ENCODE results near the gene DHFR. TPM values are rescaled to one million over a fixed set of nuclear protein-coding genes. Genes with fewer than 3 reads are reported as not detected.
"Not testable (repeated sequence)": the region's sequence is repeated elsewhere in the genome, so short reads cannot be mapped to it uniquely, and the experiment has no call there.

The DHFR gene
- 14.8 TPM for total RNA-seq

GRCh38 chr5:80654391-80655230 is at the start of gene DHFR, which contains the start of gene MSH3:
Gene DHFR (minus strand): TSS chr5:80654983. CDS start chr5:80654489, 494 bp downstream.
Gene MSH3 (plus strand): TSS chr5:80654652. CDS start chr5:80654728, 76 bp downstream.
- peak; percentile 88 to 94 (median 90) for DNase-seq (ENCODE audit: low read depth in 2 of 3, low spot score in 2 of 3)

GRCh38 chr5:80704221-80704620 is 49.4 kb upstream of the DHFR start:
- DNase-seq (ENCODE audit: low read depth in 2 of 3, low spot score in 2 of 3) = no peak

- no peak for DNase-seq (ENCODE audit: low read depth in 2 of 3, low spot score in 2 of 3)
These were observed 49.0 kb upstream of the DHFR start for GRCh38 chr5:80703747-80704146.

- DNase-seq (ENCODE audit: low read depth in 2 of 3, low spot score in 2 of 3) = no peak
These were observed 48.5 kb upstream of the DHFR start for GRCh38 chr5:80703291-80703690.

GRCh38 chr5:80701597-80701996 is 46.8 kb upstream of the DHFR start:
- no peak for DNase-seq (ENCODE audit: low read depth in 2 of 3, low spot score in 2 of 3)

- DNase-seq (ENCODE audit: low read depth in 2 of 3, low spot score in 2 of 3) = no peak
These were observed 43.6 kb upstream of the DHFR start for GRCh38 chr5:80698369-80698768.

- DNase-seq (ENCODE audit: low read depth in 2 of 3, low spot score in 2 of 3) = no peak
These were observed 42.3 kb upstream of the DHFR start for GRCh38 chr5:80697100-80697499.

- DNase-seq (ENCODE audit: low read depth in 2 of 3, low spot score in 2 of 3) = no peak
These were observed 41.7 kb upstream of the DHFR start for GRCh38 chr5:80696450-80696849.

GRCh38 chr5:80695666-80696065 is 40.9 kb upstream of the DHFR start:
- no peak for DNase-seq (ENCODE audit: low read depth in 2 of 3, low spot score in 2 of 3)

- no peak for DNase-seq (ENCODE audit: low read depth in 2 of 3, low spot score in 2 of 3)
These were observed 34.8 kb upstream of the DHFR start for GRCh38 chr5:80689627-80690026.

- DNase-seq (ENCODE audit: low read depth in 2 of 3, low spot score in 2 of 3) = no peak
These were observed 34.1 kb upstream of the DHFR start for GRCh38 chr5:80688648-80689420.

- peak in 2 of 3 donors; percentile 11 to 66 for DNase-seq (ENCODE audit: low read depth in 2 of 3, low spot score in 2 of 3)
These were observed 32.0 kb upstream of the DHFR start for GRCh38 chr5:80686757-80687156.

GRCh38 chr5:80676706-80677105 is 21.9 kb upstream of the DHFR start:
- no peak for DNase-seq (ENCODE audit: low read depth in 2 of 3, low spot score in 2 of 3)

- peak in 2 of 3 donors; percentile 57 to 84 for DNase-seq (ENCODE audit: low read depth in 2 of 3, low spot score in 2 of 3)
These were observed 17.5 kb upstream of the DHFR start for GRCh38 chr5:80672140-80672736.

GRCh38 chr5:80668016-80668969 is 13.5 kb upstream of the DHFR start:
- DNase-seq (ENCODE audit: low read depth in 2 of 3, low spot score in 2 of 3) = no peak

- DNase-seq (ENCODE audit: low read depth in 2 of 3, low spot score in 2 of 3) = no peak
These were observed 12.6 kb upstream of the DHFR start for GRCh38 chr5:80667384-80667783.

GRCh38 chr5:80665057-80665456 is 10.3 kb upstream of the DHFR start:
- DNase-seq (ENCODE audit: low read depth in 2 of 3, low spot score in 2 of 3) = no peak

- DNase-seq (ENCODE audit: low read depth in 2 of 3, low spot score in 2 of 3) = no peak
These were observed 7.3 kb upstream of the DHFR start for GRCh38 chr5:80662108-80662507.

GRCh38 chr5:80660661-80661060 is 5.9 kb upstream of the DHFR start:
- not testable (repeated sequence) for DNase-seq (ENCODE audit: low read depth in 2 of 3, low spot score in 2 of 3)

GRCh38 chr5:80659106-80659505 is 4.3 kb upstream of the DHFR start:
- DNase-seq (ENCODE audit: low read depth in 2 of 3, low spot score in 2 of 3) = no peak

Measured in hematopoietic multipotent progenitor cell (in vitro differentiated cells).